GM21367 (cell line): ENCODE results near the gene KDM4F.

Source experiments
- ATAC-seq: cut with Tn5 transposase; IDR thresholded peaks from one replicate; pipeline ENCODE4 v1.9.1; 2021; ENCODE audit not compliant: unreplicated experiment

KDM4F gene

DNA sequence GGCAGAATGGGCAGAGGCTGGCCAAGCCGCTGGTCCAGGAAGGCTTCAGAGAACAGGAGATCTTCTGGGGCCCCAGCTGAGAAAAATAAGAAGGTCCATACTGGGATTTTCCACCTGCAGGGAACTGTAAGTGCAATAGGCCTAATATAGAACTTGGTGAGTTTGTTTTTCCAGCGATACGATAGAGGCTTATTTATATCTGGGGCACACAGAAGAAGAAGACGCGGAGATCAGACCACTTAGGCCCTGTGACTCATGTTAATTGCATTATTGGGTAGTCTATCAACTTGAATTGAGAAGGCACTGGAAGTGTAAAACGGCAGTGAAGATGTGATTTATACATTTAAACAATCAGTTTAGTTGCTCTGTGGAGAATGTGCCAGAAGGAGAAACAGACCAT is 9.8 kb downstream of the KDM4F start:
- ATAC-seq: no peak

DNA sequence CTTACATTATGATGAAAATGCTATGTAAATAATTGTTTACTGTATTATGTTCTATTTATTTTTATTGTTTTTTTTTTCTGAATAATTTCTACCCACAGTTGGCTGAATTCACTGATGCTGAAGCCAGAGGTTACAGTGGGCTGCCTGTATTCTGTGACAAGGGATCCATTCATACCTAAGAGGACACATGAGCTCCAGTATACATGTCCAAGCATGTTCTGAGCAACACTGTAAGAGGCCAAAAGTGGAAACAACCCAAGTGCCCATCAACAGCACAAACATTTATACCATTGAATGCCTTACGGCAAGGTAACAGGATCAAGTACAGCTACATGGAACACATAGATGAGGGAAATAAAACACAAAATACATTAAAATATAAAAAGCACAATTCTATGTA is 16.1 kb downstream of the KDM4F start:
- ATAC-seq: no peak

DNA sequence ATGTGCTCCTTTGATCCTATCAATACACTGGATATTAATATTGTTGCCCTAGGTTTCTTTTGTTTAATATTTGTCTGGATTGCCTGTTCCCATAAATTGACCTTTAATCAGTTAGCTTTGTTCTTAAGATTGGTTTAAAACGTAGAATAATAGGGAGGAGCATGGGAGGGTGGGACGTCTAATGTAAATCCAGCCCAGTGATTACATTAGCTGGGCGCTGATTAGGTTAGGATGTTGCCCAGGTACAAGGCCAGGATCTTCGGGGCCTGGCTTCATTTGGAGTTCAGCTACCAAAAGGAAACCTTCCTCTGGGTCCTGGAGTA is 17.5 kb downstream of the KDM4F start, which contains the start of gene SRSF8:
Gene SRSF8, plus strand, starts transcription at position 204 of the 323 bp plus-strand sequence. CDS start 308 bp downstream, outside the sequence.
- peak; percentile 32 for ATAC-seq

DNA sequence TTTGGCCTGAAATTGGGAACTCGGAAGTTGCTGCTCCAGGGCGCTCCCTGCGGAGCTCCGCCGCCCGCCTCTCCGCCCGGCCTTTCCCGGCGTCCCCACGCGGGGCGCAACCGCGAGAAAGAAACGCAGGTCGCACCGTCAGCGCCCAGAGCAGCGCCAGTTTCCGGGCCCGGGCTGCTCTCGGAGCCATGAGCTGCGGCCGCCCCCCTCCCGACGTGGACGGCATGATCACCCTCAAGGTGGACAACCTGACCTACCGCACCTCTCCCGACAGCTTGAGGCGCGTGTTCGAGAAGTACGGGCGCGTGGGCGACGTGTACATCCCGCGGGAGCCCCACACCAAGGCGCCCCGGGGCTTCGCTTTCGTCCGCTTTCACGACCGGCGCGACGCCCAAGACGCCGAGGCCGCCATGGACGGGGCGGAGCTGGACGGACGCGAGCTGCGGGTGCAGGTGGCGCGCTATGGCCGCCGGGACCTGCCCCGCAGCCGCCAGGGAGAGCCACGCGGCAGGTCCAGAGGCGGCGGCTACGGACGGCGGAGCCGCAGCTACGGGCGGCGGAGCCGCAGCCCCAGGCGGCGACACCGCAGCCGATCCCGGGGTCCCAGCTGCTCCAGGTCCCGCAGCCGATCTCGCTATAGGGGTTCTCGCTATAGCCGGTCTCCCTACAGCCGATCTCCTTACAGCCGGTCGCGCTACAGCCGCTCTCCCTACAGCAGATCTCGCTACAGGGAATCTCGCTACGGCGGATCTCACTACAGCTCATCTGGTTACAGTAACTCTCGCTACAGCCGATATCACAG is 18.0 kb downstream of the KDM4F start:
- ATAC-seq: peak; percentile 52

DNA sequence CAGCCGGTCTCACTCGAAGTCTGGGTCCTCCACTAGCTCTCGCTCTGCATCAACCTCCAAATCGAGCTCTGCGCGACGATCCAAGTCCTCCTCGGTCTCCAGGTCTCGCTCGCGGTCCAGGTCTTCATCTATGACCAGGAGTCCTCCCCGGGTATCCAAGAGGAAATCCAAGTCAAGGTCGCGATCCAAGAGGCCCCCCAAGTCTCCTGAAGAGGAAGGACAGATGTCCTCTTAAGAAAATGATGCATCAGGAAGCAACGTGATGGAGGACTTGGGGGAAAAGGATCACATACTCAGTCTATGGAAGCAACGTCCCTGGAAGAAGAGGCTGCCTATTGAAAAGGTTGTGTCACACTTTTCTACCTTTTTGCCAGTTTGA is 18.6 kb downstream of the KDM4F start:
- no peak for ATAC-seq

DNA sequence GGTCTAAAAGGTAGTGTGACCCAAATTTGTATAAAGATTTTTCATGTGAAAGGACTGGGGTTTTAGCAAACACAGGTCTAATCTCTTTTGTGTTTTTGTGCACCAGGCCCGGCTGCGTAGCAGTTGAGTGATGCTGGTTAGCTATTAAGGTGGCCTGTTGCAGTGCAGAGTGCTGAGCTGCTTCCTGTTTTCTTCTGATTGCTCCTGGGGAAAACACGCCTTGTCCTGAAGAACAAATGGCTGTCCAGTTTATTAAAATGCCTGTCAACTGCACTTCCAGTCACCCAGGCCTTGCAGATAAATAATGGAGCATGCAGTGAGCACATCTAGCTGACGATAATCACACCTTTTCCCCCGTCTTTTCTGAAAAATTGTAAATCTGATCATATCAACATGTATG is 19.3 kb downstream of the KDM4F start:
- peak; percentile 77 for ATAC-seq

DNA sequence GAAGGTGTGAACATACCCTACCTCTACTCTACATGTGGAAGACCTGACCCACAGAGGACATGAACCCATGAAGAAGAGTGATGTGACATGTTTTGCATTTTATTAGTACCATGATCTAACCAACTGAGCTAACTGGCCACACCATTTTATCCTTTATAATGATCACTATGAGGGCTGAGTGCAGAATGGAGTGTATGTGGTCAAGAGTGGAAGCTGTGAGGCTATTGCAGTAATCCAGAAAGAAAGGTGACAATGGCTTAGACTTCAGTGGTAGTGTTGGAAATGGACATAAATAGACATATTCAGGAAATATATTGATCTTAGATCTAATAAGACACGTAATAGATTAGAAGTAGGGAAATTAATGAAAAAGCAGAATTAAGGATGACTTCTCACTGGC is 21.2 kb downstream of the KDM4F start:
- ATAC-seq: no peak

DNA sequence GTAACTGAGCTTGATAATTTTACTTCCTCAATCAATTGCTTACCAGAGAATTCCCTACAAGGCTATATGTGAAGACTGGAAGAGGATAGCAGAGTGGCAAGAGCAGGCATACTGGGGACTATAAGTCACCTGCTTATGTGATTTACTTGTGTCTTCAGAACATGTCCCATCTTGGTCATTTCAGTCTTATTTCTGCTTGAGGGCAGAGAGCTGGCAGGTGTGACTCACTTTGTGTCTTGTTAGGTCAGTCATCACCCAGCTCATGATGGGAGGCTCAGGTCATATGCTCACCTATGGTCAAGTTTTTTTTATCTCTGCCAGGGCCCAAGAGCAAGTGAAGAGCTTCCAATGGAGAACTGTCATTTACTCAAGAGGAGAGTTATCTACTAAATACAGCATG is 23.7 kb downstream of the KDM4F start:
- no peak for ATAC-seq

DNA sequence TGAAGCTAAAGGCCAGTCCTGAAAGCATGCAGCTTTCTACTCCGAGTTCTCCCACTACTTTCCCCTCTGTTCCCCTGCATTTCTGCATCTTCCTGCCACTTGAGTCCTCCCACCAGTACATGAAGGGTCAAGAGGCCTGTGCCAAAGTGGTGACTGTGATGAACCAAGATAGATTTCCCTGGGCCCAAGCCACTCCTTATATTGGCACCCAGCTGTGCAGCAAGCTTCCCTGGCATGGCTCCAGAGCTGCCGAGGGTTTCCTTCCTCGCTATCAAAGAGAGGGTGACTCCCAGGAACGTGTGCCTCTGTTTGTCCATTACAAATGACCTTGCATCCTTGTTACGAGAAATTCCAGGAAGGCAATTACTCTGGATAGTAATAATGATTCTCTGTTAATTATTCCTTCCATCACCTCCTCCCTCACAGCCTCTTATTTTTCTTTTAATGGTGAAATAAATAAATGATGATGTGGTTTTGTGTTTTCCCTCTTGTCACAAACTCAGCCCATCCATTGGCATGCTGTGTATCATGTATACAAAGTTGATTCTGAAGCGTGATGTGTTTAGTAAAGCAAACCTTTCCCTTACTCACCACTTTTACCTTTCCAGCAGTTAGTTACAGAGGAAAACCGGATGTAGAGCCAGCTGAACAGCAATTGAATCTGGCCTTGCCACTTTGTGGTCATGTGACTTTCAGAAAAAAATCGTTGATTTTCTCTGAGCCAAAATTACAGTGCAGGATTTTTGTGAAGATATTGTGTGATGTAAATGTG is 25.8 kb downstream of the KDM4F start:
- ATAC-seq: no peak

DNA sequence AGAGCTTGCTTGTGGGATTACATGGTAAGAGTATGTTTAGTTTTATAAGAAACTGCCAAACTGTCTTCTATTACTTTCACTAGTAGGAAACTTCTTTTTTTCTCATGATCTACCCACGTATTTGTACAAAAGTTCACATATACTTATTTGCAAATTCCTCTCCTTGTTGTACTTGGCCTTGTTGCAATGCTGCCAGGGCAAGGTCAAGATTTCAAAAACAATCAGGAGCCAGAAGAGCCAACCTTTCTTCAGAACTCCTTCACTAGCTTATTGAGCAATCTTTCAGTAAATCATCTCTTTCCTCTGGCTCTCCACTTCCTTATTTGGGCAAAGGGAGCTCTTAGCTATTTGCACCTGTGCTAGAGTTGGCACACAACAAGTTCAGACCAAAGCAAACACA is 27.2 kb downstream of the KDM4F start:
- no peak for ATAC-seq

DNA sequence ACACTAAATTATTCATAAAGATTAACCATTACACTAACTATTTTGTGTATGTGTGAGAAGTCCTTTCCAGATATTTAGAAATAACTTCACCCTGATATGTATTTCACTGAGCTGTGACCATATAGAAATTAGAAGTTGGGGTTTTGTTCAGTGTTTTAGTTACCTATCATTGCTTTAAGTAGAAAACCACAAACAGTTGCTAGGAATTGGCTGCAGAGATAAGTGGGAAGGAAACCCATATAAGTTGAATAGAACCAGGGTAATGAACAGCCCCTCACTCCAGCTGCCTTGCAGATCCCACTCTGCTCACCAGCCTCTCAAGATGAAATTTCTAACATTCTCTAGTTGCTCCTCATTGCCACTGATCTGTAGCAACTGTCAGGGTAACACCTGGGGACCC is 27.8 kb downstream of the KDM4F start:
- ATAC-seq: no peak

DNA sequence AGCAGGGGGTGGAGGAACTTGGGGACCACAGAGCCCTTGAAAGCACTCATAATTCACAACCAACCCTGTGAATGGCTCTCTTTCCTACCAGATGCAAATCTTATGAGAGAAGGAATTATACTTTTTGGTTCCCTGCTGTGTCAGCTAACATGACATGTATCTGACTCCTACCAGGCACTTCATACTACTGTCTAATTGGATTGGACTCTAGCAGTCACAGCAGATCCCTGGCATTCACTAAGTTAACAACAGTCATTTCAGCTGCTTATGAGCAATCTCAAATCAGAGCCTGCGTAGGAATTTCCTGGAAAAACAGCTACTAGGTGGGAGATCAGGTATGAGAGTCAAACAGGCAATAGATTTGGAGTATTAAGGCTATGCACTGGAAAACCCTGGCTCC is 29.3 kb downstream of the KDM4F start:
- ATAC-seq: no peak

DNA sequence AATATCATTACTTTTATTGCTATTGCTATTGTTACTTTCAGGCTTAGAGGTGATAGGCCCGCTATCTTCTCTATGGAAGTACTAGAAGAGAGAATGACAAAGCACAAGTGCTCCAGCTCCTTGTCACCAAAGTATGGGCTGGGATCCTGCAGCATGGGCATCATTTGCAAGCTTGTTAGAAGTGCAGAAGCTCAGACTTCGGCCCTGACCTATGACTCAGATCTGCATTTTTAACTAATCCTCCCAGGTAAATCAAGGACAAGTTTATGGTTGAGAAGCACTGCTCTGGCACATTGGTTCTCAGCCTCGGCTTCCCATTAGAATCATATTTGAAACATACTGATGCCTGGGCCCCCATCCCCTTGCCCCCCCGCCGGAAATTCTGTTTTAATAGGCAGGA is 31.8 kb downstream of the KDM4F start:
- ATAC-seq: no peak

DNA sequence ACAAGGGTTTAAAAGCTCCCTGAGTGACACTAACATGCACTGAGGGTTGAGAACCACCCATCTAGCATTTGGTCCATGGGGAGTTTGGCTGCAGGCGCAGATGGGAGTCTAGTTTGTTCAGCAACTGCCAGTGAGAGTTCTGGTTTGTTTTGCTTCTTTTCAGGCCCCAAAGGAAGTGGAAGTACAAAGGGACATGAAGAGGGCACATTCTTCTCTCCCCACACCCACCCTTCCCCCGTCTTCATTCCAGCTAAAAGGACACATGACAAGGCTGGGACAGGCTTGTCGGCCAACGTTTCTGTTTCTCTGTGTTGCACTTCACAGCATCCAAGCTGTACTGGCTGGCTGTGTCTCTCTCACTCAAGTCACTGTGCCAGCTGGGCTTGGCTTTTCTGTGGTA is 32.2 kb downstream of the KDM4F start:
- no peak for ATAC-seq

DNA sequence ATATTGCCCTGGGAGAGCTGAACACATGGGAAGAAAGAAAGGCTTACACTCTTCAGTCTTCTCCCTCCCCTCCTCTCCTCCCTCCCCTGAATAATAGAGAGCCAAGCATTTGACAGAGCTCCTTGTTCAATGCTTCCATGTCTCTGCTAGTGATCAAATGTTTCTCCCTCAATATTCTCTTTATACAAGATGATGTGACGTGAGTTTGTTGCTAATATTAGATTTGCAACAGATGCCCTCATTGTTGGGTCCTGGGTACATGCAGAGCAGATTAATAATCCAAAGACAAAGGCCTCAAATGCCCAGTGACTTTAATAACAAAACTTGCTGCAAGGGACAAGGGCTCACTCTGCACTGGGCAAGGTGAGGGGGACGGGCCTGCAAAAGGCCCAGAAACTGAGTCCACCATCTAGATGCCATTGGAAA is 33.4 kb downstream of the KDM4F start:
- no peak for ATAC-seq

DNA sequence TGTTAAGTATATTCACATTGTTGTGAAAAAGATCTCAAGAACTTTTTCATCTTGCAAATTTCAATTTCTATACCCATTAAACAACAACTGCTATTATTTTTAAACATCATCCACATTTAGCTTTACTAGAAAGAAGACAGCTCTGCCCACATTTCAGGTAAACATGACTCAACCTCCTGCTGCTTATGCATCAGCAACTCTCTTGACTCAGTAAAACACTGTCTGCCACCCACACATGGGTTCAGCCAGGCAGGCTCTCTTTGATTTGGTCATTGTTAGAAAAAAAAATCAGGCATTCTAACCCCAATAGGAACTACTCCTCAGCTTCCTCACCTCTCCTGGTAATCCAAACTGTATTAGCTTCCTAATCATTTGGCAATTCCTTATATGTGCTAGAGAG is 35.3 kb downstream of the KDM4F start:
- ATAC-seq: peak; percentile 30

DNA sequence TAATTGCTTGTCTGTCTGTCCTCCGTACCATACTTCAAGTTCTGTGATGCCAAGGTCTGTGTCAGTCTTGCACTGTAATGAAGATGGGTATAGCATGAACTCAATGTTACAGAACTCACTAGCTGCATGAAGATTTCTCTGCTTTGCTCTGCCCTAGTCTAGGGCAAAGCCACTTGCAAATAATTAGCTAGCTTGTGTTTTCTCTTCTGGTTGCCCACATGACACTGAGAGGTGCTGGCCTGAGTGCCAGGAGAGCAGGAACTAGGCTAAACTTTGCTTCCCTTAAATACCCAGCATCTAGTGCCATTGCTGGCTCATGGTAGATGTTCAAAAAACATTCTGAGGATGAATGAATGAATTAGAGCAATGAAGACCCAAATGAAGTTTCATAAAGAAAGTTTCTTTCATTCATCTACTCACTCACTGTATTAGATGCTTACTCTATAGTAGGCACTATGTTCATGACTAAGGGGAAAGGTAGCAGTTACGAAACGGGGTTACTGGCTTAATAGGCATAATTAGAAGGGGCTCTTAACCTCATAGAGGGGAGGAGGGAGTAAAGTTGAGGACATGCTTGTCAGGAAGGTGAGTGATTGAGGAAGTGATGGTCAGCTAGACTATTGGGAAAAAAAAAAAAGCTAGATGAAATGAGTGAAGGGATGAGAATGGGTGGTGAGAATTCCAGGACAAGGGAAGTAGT is 36.0 kb downstream of the KDM4F start:
- ATAC-seq: no peak

DNA sequence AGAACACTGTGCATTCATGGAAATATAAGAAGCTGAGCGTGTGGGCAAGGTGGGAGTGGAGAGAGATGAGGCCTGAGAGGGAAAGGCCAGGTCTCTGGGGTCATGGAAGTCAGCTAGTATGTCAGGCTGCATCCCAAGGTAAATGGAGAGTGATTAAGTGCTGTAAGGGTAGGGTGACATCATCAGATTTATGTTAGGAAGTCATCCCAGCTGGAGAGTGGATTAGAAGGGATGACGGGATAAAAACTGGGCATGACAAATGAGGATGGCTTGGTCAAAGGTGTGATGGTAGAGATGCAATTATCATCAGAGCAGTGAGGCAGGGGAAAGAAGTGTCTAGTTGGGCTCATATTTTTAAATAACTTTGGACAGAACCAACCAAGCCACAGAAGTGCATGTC is 36.9 kb downstream of the KDM4F start:
- ATAC-seq: no peak

DNA sequence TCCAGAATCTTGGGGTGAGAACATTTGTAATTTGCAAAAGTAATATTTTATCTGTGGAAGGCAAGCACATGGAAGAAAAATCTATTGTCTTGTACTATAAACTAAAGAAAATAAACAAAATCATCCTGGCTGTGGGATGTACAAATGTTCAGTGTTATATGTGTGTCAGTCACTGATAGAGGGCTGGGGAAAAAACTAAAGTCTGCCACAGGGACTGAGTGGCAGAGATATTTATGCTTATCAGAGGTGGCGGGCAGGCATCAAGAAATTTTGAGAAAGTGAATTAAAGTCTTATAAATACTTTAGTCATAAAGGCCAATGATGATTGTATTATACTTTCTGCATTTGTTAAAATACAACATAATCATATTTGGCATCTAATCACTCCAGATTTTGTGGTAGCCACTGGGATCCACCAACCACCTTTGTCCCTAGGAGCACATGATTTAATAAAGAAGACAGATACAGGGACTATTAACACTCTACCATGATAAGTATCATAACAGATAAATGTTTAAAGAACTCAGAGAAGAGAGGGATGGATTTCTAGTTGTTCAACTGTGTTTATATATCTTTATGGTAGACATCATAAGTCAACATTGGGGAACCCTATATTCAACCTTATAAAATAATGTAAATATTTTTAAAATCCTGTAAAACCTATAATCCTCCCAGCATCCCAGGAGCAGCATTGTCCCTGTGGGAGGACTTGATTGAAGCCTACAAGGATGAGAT is 37.8 kb downstream of the KDM4F start:
- no peak for ATAC-seq

DNA sequence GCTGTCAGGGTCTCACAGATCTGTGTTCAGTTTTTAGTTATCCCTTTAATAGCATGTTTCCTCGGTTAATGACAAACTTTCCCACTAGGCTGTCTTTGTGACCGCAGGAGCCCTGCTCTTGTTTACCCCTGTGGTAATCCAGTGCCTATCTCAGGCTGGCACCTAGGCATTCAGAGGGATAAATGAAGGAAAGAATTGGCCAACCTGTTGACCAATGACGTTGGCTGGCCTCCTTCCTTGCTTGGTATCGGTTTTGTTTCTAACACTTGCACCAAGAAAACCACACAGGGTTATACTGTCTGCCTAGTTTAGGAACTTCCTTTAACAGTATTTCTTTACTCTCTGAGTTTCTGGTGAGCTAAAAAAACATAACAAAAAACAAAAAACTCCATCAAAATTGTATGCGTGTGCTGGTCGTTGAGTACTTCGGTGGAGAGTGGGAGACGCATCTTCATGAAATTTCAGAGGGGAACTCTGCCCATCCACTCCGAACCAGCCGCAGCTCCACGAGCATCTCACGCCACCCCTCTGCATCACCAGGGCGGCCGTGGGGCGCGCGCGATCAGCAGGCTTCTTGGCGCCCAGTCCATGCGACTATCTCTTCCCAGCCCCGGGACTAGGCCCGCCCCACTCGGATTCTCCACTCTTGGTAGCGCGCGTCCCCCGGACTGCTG is 39.9 kb downstream of the KDM4F start:
- peak; percentile 36 for ATAC-seq
